DLD1 (cell line): Measurements from ENCODE around the gene AVPR2.

Experiments used
- in situ Hi-C: cut with HindIII; loops from 2 replicates; pipeline ENCODE4 v1.10.0; 2017; ENCODE audit warnings: low sequenced_read_pairs

Gene AVPR2

GRCh38 chrX:153903991-153904957, at the start of gene AVPR2:
AVPR2 (plus strand) TSS chrX:153904673; CDS start chrX:153905146, 473 bp downstream.
- in situ Hi-C loops: no loop called here

- in situ Hi-C loops: no loop called here
Observed at GRCh38 chrX:153854702-153855101, 49.8 kb upstream of the AVPR2 start.

GRCh38 chrX:153857348-153857903, 47.0 kb upstream of the AVPR2 start:
- in situ Hi-C loops: no loop called here

- in situ Hi-C loops: no loop called here
Observed at GRCh38 chrX:153861151-153861550, 43.3 kb upstream of the AVPR2 start.

- in situ Hi-C loops: no loop called here
Observed at GRCh38 chrX:153861733-153862310, 42.7 kb upstream of the AVPR2 start.

GRCh38 chrX:153862369-153863250, 41.9 kb upstream of the AVPR2 start:
- in situ Hi-C loops: no loop called here

GRCh38 chrX:153863251-153863991, 41.1 kb upstream of the AVPR2 start:
- in situ Hi-C loops: no loop called here

GRCh38 chrX:153864101-153864500, 40.4 kb upstream of the AVPR2 start:
- in situ Hi-C loops: no loop called here

- in situ Hi-C loops: no loop called here
Observed at GRCh38 chrX:153864561-153865320, 39.7 kb upstream of the AVPR2 start.

GRCh38 chrX:153865321-153865580, 39.2 kb upstream of the AVPR2 start:
- in situ Hi-C loops: no loop called here

- in situ Hi-C loops: no loop called here
Observed at GRCh38 chrX:153865685-153866084, 38.8 kb upstream of the AVPR2 start.

GRCh38 chrX:153866302-153867019, 38.0 kb upstream of the AVPR2 start:
- in situ Hi-C loops: no loop called here

- in situ Hi-C loops: no loop called here
Observed at GRCh38 chrX:153867139-153867538, 37.3 kb upstream of the AVPR2 start.

GRCh38 chrX:153867671-153868070, 36.8 kb upstream of the AVPR2 start:
- in situ Hi-C loops: no loop called here

- in situ Hi-C loops: no loop called here
Observed at GRCh38 chrX:153868576-153869472, 35.6 kb upstream of the AVPR2 start.

GRCh38 chrX:153869473-153870287, 34.8 kb upstream of the AVPR2 start:
- in situ Hi-C loops: no loop called here

GRCh38 chrX:153870288-153870690, 34.2 kb upstream of the AVPR2 start:
- in situ Hi-C loops: no loop called here
